NCI-H128 (cell line): ENCODE results near the gene SFRP5.
A peak's percentile ranks its signal among the peaks of the same experiment; 100 is the strongest.

Experiments
- DNase-seq: peaks from one replicate; lab custom pipeline; 2025; ENCODE audit not compliant: unreplicated experiment; lab: John Stamatoyannopoulos, UW

The SFRP5 gene

GRCh38 chr10:97771913-97772823 lies at the start of gene SFRP5:
SFRP5 (minus strand) TSS chr10:97771999; CDS start chr10:97771833, 166 bp downstream.
- DNase-seq: no peak

GRCh38 chr10:97820096-97820704 lies 48.4 kb upstream of the SFRP5 start:
- no peak for DNase-seq

GRCh38 chr10:97818572-97818971 lies 46.8 kb upstream of the SFRP5 start:
- DNase-seq: no peak

- DNase-seq: no peak
Measured at GRCh38 chr10:97816609-97817008, 44.8 kb upstream of the SFRP5 start.

- no peak for DNase-seq
Measured at GRCh38 chr10:97814996-97815395, 43.2 kb upstream of the SFRP5 start.

GRCh38 chr10:97813311-97813710 lies 41.5 kb upstream of the SFRP5 start:
- no peak for DNase-seq

GRCh38 chr10:97812696-97813095 lies 40.9 kb upstream of the SFRP5 start:
- DNase-seq: no peak

GRCh38 chr10:97811958-97812357 lies 40.2 kb upstream of the SFRP5 start:
- DNase-seq: no peak

- DNase-seq: no peak
Measured at GRCh38 chr10:97810446-97810845, 38.6 kb upstream of the SFRP5 start.

GRCh38 chr10:97805949-97806348 lies 34.1 kb upstream of the SFRP5 start:
- no peak for DNase-seq

- no peak for DNase-seq
Measured at GRCh38 chr10:97805096-97805884, 33.5 kb upstream of the SFRP5 start.

- DNase-seq: no peak
Measured at GRCh38 chr10:97801422-97801821, 29.6 kb upstream of the SFRP5 start.

- DNase-seq: no peak
Measured at GRCh38 chr10:97800474-97800873, 28.7 kb upstream of the SFRP5 start.

- DNase-seq: no peak
Measured at GRCh38 chr10:97798958-97799610, 27.3 kb upstream of the SFRP5 start.

GRCh38 chr10:97796651-97797050 lies 24.9 kb upstream of the SFRP5 start:
- no peak for DNase-seq

- no peak for DNase-seq
Measured at GRCh38 chr10:97795886-97796285, 24.1 kb upstream of the SFRP5 start.

- peak; percentile 35 for DNase-seq
Measured at GRCh38 chr10:97791824-97792721, 20.3 kb upstream of the SFRP5 start.

GRCh38 chr10:97789770-97790397 lies 18.1 kb upstream of the SFRP5 start:
- no peak for DNase-seq

- DNase-seq: no peak
Measured at GRCh38 chr10:97788552-97789442, 17.0 kb upstream of the SFRP5 start.
